Fibroblast of the aortic adventitia (primary cell): ENCODE results near the gene NEUROG3. TPM values are rescaled to one million over a fixed set of nuclear protein-coding genes. Genes with fewer than 3 reads are reported as not detected.

Experiments
- DNase-seq: peaks from one replicate; pipeline ENCODE4 v3.0.0-alpha.2; 2010; ENCODE audit warnings: low read depth
- H3K4me3 ChIP-seq: 2 replicates; pipeline ENCODE4 v1.5.1; 2011; ENCODE audit warnings: low read depth, mild to moderate bottlenecking, control low read depth, low read length, moderate library complexity
- total RNA-seq: library from RNA; depleted of rRNA; stranded (reverse); fragments of >200 nt; gene quantifications from 2 replicates; pipeline ENCODE4 v1.2.3, GENCODE V29; 2012; ENCODE audit warnings: low replicate concordance
- TF ChIP-seq, protein P1 (sequence below): IDR thresholded peaks from 2 replicates; pipeline ENCODE4 v1.5.1; 2011; ENCODE audit warnings: mild to moderate bottlenecking, low read length, control low read depth, inconsistent platforms; ENCODE audit not compliant: insufficient read depth

NEUROG3 gene
- total RNA-seq, 1 donor: not detected

DNA sequence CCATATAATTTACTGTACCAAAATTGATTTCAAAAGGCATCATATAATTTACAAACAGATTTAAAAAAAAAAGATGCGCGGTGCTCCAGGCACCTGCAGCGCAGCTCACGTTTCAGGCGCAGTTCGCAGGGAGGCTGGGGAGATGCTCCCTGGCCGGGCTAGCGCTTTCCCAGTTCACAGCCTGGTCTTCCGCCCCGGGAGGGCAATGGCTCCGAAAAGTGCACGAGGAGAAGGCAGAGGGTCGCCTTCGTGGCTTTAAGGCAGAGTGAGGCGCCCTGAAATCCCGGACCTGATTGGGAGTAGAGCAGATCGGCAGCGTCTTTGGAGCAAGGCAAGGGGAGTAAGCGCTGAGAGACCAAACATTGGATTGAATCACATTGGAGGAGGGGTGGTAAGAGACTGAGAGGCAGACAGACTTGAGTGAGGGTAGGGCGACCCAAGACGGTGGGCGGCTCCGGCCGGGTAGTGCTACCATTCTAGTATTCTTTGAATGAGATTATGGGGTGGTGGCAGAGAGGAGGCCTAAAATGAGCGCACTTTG, 1.5 kb downstream of the NEUROG3 start:
- H3K4me3 ChIP-seq: no peak overlapping the region
- DNase-seq: no peak
- TF ChIP-seq, protein P1, sequence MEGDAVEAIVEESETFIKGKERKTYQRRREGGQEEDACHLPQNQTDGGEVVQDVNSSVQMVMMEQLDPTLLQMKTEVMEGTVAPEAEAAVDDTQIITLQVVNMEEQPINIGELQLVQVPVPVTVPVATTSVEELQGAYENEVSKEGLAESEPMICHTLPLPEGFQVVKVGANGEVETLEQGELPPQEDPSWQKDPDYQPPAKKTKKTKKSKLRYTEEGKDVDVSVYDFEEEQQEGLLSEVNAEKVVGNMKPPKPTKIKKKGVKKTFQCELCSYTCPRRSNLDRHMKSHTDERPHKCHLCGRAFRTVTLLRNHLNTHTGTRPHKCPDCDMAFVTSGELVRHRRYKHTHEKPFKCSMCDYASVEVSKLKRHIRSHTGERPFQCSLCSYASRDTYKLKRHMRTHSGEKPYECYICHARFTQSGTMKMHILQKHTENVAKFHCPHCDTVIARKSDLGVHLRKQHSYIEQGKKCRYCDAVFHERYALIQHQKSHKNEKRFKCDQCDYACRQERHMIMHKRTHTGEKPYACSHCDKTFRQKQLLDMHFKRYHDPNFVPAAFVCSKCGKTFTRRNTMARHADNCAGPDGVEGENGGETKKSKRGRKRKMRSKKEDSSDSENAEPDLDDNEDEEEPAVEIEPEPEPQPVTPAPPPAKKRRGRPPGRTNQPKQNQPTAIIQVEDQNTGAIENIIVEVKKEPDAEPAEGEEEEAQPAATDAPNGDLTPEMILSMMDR: no peak

DNA sequence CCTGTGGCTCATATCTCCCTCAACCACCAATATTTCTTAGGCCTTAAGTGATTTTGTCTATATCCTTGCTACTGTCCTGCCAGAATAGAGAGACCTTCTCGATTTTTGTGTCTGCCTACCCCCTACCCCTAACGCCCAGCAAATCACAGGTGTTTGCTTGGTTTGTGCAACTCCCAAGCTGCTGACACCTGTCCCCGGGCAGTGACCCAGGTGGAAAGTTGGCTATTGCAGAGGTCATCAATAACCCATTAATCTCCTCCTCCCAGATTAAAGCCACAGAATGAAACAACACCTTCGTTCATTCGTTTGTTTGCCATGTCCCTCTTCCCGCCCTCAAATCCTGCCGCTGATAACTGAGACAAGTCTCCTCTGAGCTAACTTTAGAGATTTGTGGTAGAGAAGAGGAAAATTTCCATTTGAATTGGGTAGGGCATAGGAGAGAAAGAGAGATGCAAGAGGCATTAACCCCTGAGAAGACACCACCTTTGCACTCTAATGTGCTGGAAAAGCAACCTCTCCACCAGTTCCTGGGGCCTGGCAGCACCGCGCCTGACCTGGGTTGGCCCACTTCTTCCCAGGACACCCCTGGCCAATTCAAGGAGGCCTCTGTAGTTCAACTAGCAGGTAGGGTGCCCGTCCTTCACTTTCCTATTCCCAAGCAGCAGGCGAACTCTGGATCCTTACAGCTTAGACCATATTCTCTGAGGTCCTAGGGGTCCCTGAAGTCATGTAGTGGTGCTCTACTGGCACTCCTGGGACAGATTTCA, 3.0 kb downstream of the NEUROG3 start:
- no peak overlapping the region for H3K4me3 ChIP-seq
- TF ChIP-seq, protein P1: no peak
- no peak for DNase-seq

DNA sequence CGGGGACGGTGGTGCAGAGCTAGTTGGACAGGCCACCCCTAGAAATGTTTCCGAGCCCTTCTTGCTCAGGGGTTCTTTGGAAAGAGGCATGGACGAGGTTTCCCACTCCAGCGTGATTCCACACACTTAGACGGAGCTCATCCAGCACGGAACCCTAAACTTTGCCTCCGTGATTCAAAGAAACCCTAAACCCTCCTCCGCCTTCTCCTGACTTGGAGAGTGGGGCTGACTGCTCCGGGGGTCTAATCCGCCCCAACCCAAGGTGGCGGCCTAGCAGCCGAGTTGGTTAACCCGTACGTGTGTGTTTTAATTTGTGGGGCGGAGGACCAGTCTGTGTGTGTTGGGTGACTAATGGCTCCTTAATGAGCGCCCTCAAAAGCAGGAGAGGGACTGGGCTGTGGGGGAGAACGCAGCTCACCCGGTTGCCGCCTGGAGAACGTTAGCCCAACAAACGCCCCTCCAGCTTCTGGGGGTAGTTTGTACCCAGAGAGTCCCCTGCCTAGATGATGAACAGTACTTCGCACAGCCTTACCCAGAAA, 3.8 kb downstream of the NEUROG3 start:
- TF ChIP-seq, protein P1: no peak
- no peak overlapping the region for H3K4me3 ChIP-seq
- DNase-seq: no peak

DNA sequence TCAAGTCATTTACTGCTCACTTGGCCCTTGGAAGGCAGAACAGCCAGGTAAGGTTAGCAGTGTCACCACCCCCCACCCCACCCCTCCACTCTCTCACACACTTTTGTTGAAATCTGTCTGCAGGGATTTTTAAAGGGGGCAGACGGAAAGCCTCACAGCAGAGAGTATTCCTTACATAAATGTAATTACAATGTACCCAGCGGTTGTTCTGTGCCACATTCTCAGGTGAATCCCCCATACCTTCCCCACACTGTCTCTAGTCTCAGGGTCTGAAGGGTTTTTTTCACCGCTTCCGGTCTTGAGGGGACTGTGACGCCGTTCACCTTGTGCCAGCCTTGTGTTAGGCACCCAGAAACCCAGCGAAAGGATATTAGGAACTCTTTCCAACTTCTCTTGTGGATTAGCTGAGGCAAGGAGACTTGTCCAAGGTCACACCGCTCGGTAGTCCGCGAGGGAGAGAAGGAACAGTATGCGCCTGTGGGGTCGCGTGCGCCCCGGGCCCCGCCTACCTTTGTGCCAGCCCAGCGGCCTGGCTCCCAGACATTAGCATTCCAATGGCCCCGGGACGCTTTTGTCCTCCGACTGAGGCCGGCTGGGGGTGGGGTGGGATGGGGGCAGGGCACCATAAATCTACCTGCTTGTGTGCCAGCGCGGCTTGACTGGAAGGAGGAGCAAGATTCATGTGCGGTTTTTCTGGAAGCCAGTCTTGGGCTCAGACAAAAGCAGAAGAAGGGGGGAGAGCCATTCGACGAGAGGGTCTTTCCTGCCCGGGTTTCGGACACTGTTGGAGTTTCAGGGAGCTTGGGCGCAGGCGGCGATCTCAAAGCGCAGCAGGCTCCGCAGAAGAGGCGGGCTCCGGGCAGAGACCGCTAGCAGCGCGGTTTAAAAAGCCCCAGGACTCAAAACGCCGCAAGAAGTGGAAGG, 4.5 kb downstream of the NEUROG3 start:
- DNase-seq: no peak
- TF ChIP-seq, protein P1: no peak
- H3K4me3 ChIP-seq: no peak overlapping the region

DNA sequence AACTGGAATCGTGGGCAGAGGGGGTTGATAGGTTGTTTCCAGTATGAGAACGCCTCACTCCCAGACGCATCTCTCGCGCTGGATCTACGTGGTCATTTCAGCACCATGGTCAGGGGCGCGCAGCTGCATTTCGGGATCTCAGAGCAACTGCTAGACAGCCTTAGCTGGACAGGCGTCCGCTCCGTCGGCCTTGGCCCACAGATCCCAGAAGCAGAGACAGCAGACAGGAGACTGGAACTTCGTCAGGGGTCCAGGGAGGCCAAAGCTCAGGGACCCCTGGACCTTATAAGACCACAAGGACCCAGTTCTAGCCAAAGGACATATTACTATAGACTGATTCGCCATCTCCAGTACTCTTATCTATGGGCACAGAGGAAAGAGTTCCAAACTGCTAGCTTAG, 5.3 kb downstream of the NEUROG3 start:
- TF ChIP-seq, protein P1: no peak
- H3K4me3 ChIP-seq: no peak overlapping the region
- DNase-seq: peak; percentile 63

DNA sequence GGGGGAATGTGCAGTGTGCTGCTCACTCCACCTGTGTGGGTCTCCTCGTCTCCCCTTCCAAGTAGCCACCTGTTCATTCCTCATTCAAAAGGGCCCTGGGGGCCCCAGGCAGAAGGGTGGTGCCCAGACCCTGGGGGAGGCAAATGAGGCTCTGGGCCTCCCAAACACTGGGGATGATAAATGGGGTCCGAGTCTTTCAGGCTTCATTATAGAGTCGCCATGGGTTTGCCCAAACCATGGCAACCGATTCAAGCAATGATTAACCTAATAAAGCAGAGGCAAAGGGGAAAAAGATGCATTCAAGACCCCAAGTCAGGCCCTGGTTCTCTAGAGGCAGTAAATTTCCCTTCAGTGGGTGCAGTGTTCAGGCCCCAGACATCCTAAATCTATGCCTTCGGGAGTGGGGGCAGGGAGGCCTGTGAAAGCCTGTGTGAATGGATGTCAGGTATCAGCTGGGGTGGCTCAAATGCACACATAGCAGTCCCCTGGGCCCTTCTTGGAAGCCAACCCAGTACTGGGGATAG, 10.4 kb downstream of the NEUROG3 start:
- no peak for DNase-seq
- TF ChIP-seq, protein P1: no peak

More for the DNA sequence above, 10.4 kb downstream of the NEUROG3 start:
- no peak overlapping the region for H3K4me3 ChIP-seq
